GM12892 (cell line): Measurements from ENCODE around the gene PIEZO1.

Experiments used
- POLR2A ChIP-seq: IDR thresholded peaks from 2 replicates; pipeline ENCODE4 v1.6.1; 2011; ENCODE audit warnings: low read depth, low read length, control low read depth
- POLR2AphosphoS5 ChIP-seq: IDR thresholded peaks from 2 replicates; pipeline ENCODE4 v1.6.1; 2011; ENCODE audit warnings: low read depth, low read length, control low read depth
- TAF1 ChIP-seq: IDR thresholded peaks from 2 replicates; pipeline ENCODE4 v1.6.1; 2011; ENCODE audit warnings: low read depth, mild to moderate bottlenecking, control low read depth, low read length, borderline replicate concordance

DNA sequence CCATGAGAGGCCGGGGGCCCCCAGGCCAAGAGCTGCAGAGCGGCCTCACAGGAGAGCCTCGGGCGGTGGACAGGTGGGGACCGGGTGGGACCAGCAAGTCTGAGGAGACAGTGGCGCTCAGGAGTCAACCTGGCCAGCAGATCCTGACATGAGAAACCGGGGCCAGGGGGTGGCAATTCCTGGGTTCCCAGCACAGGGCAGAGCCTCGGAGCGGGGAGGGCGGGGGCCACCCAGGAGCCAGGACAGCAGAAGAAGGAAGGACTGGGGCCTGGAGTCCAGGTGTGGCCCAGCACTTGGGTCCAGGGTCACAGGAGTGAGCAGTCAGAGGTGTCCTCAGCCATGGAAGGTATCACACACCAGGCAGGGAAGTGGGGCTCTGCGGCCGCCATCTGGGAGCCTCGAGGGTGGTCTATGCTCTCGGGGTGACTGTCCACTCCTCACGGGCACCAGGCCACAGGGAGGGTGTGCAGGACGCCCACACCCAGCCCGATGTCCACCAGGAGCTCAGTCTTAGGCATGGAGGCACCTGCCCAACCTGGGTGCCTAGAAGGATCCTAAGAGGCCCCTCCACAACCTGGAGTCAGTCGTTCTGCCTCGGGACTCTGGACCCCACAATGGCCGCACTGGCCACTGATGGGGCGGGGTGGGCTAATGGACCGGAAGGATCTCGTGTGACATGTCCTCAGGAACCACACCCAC is 29.1 kb downstream of the PIEZO1 start:
- TF ChIP-seq POLR2A (no peak), POLR2AphosphoS5 (no peak), TAF1 (no peak)
